Ishikawa (cell line): ENCODE results near the gene ROR1.

Experiments used
- MAX ChIP-seq: IDR thresholded peaks from 2 replicates; pipeline ENCODE4 v1.6.1; 2012
- RAD21 ChIP-seq: IDR thresholded peaks from 2 replicates; pipeline ENCODE4 v1.6.1; 2012; ENCODE audit warnings: low read depth
- TAF1 ChIP-seq: IDR thresholded peaks from 2 replicates; pipeline ENCODE4 v1.6.1; 2012; ENCODE audit warnings: low read depth, mild to moderate bottlenecking

GRCh38 chr1:64046243-64046642 is 272.4 kb downstream of the ROR1 start:
- no peak for TF ChIP-seq RAD21
- TF ChIP-seq TAF1: no peak
- no peak for TF ChIP-seq MAX
